DND-41 (cell line): ENCODE measurements around the gene SARS2.
A peak's percentile ranks its signal among the peaks of the same experiment; 100 is the strongest.

ENCODE experiments used
- ATAC-seq: fragments of 200-7000 bp; cut with Tn5 transposase; 3 replicates; pipeline ENCODE4 v1.9.1; 2021; ENCODE audit warnings: low read depth; ENCODE audit not compliant: insufficient read depth
- DNase-seq: peaks from one replicate; pipeline ENCODE4 v3.0.0-alpha.2; 2020
- H2AFZ ChIP-seq: 2 replicates; pipeline ENCODE4 v1.6.0; 2012; ENCODE audit warnings: low read depth, low read length
- H3K27ac ChIP-seq: 2 replicates; pipeline ENCODE4 v1.5.1; 2012; ENCODE audit warnings: low read length, inconsistent platforms
- H3K27me3 ChIP-seq: fragments of 200-600 bp; sonication (generic); 2 replicates; pipeline ENCODE4 v1.6.0; 2012; ENCODE audit warnings: low read length, mild to moderate bottlenecking, inconsistent platforms; ENCODE audit not compliant: insufficient read depth, poor library complexity
- H3K36me3 ChIP-seq: 2 replicates; pipeline ENCODE4 v1.5.1; 2012; ENCODE audit warnings: low read length, inconsistent platforms; ENCODE audit not compliant: insufficient read depth
- H3K4me1 ChIP-seq: 2 replicates; pipeline ENCODE4 v1.5.1; 2012; ENCODE audit warnings: mild to moderate bottlenecking, low read length; ENCODE audit not compliant: insufficient read depth
- H3K4me2 ChIP-seq: 2 replicates; pipeline ENCODE4 v1.6.0; 2012; ENCODE audit warnings: mild to moderate bottlenecking, moderate library complexity, low read length, inconsistent platforms; ENCODE audit not compliant: insufficient read depth
- H3K4me3 ChIP-seq, 2 experiments: fragments of 200-600 bp in 1 of 2; shearing (Covaris generic) in 1 of 2; 2 replicates each; pipeline ENCODE4 v1.5.1; 2012 to 2016; ENCODE audit warnings: inconsistent platforms in 2 of 2, low read length in 2 of 2, mild to moderate bottlenecking in 2 of 2, low read depth in 1 of 2, moderate library complexity in 1 of 2
- H3K79me2 ChIP-seq: 2 replicates; pipeline ENCODE4 v1.6.0; 2012; ENCODE audit warnings: low read length, inconsistent platforms; ENCODE audit not compliant: insufficient read depth
- H3K9ac ChIP-seq: 2 replicates; pipeline ENCODE4 v1.6.0; 2012; ENCODE audit warnings: low read depth, mild to moderate bottlenecking, inconsistent platforms, low read length, moderate library complexity
- H3K9me3 ChIP-seq: 2 replicates; pipeline ENCODE4 v1.5.1; 2012; ENCODE audit warnings: low read length, moderate library complexity, mild to moderate bottlenecking, inconsistent platforms; ENCODE audit not compliant: insufficient read depth, severe bottlenecking
- H4K20me1 ChIP-seq: 2 replicates; pipeline ENCODE4 v1.6.0; 2012; ENCODE audit warnings: low read length; ENCODE audit not compliant: insufficient read depth
- CTCF ChIP-seq: IDR thresholded peaks from 2 replicates; pipeline ENCODE4 v1.5.1; 2012; ENCODE audit warnings: borderline replicate concordance, low read length, moderate library complexity, mild to moderate bottlenecking; ENCODE audit not compliant: poor library complexity, severe bottlenecking; ENCODE audit errors: extremely low read depth
- EZH2 ChIP-seq: IDR thresholded peaks from 3 replicates; pipeline ENCODE4 v1.6.1; 2012; ENCODE audit warnings: borderline replicate concordance, low read depth, mild to moderate bottlenecking, moderate library complexity, low read length, inconsistent platforms; ENCODE audit not compliant: severe bottlenecking

SARS2 gene

GRCh38 chr19:38931521-38931793 lies 894 bp upstream of the SARS2 start:
- Histone ChIP-seq H3K4me2 (peak overlapping the region; percentile 83), H3K9me3 (peaks cover 3% of the 10 kb centered on the region), H3K4me1 (peaks cover 30% of the 10 kb centered on the region), H3K27ac (peak overlapping the region; percentile 79), H3K79me2 (peaks cover 44% of the 10 kb centered on the region), H4K20me1 (peaks cover 5% of the 10 kb centered on the region; the same call in 1 of the 2 replicates), H2AFZ (no peak overlapping the region), H3K9ac (peak overlapping the region; percentile 73), H3K36me3 (peaks cover 20% of the 10 kb centered on the region), H3K27me3 (no peaks in the 10 kb centered on the region), H3K4me3 (peak overlapping the region; percentile 81 to 82; a peak in 3 of 4 replicates)
- no peak for ATAC-seq
- TF ChIP-seq CTCF (no peak), EZH2 (no peak)
- DNase-seq, result no peak

- DNase-seq, result peak; percentile 99
- Histone ChIP-seq H3K4me1 (peaks cover 30% of the 10 kb centered on the region), H3K36me3 (peaks cover 25% of the 10 kb centered on the region), H3K4me2 (peak within 1 kb of the TSS; percentile 83), H3K27me3 (no peaks in the 10 kb centered on the region), H3K9ac (peak within 1 kb of the TSS; percentile 73), H3K4me3 (peak within 1 kb of the TSS; percentile 81 to 82), H3K9me3 (peaks cover 3% of the 10 kb centered on the region), H3K79me2 (peaks cover 44% of the 10 kb centered on the region), H4K20me1 (peaks cover 5% of the 10 kb centered on the region; the same call in 1 of the 2 replicates), H2AFZ (peak within 1 kb of the TSS; percentile 87), H3K27ac (peak within 1 kb of the TSS; percentile 90)
- TF ChIP-seq EZH2 (no peak), CTCF (no peak)
- peak; percentile 97 for ATAC-seq
Observed at GRCh38 chr19:38930776-38931520, 385 bp upstream of the SARS2 start, which contains the start of gene MRPS12. TSS of gene MRPS12 (plus strand) at chr19:38930944. CDS start at chr19:38931295, 351 bp downstream.

GRCh38 chr19:38928391-38929001 lies 2.1 kb downstream of the SARS2 start:
- Histone ChIP-seq H3K79me2 (peaks cover 44% of the 10 kb centered on the region), H3K27ac (no peak overlapping the region), H3K4me3 (no peak overlapping the region), H4K20me1 (peaks cover 5% of the 10 kb centered on the region; the same call in 1 of the 2 replicates), H3K4me1 (peaks cover 30% of the 10 kb centered on the region), H2AFZ (no peak overlapping the region), H3K9ac (no peak overlapping the region), H3K9me3 (no peaks in the 10 kb centered on the region), H3K36me3 (peaks cover 43% of the 10 kb centered on the region), H3K27me3 (no peaks in the 10 kb centered on the region), H3K4me2 (0 out of 2 replicates have a peak overlapping the region, but pooled peaks have one; percentile 83)
- no peak for DNase-seq
- ATAC-seq, result no peak
- TF ChIP-seq EZH2 (no peak), CTCF (no peak)
